NOMO-1 treated with dmso at 0.1 percent for 144 hours (cell line): ENCODE results near the gene IL7R.
"Not testable (repeated sequence)": the region's sequence is repeated elsewhere in the genome, so short reads cannot be mapped to it uniquely, and the experiment has no call there.

Source experiments
- DNase-seq: peaks from one replicate; lab custom pipeline; 2025; ENCODE audit not compliant: unreplicated experiment; lab: John Stamatoyannopoulos, UW

IL7R gene

DNA sequence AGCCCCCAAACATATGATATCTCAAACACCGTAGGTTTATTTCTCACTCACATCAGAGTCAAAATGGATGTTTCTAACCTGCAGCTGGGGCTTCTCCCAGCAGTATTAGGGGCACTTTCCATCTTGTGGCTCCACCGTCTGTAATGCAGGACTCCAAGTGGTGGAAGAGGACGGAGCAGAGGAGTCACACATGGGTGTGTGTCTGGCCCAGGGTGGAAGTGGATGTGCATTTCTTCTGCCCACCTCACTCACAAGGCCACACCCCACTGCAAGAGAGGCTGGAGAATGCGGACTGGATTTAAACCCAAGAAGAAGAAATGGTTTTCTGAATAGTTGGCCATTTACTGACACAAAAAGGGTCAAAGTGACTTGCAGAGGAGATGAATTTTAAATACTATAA is 13.9 kb downstream of the IL7R start:
- DNase-seq = no peak

DNA sequence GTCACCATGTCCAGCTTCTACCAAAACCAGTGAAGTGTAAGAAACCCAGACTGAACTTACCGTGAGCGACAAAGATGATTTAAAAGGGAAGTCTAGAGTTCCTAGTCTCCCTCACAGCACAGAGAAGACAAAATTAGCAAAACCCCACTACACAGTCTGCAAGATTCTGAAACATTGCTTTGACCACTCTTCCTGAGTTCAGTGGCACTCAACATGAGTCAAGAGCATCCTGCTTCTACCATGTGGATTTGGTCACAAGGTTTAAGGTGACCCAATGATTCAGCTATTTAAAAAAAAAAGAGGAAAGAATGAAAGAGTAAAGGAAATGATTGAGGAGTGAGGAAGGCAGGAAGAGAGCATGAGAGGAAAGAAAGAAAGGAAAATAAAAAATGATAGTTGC is 19.8 kb downstream of the IL7R start:
- DNase-seq = no peak

DNA sequence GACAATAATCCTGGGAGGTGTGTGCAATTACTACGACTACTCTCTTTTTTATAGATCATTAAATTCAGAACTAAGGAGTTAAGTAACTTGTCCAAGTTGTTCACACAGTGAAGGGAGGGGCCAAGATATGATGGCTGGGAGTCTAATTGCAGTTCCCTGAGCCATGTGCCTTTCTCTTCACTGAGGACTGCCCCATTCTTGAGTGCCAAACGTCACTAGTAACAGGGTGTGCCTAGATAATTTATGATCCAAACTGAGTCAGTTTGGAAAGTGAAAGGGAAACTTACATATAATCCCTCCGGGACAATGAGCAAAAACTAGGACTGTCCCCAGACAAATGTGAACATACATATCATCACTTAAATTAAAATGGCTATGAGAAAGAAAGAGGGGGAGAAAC is 20.2 kb downstream of the IL7R start:
- DNase-seq = peak; percentile 2

DNA sequence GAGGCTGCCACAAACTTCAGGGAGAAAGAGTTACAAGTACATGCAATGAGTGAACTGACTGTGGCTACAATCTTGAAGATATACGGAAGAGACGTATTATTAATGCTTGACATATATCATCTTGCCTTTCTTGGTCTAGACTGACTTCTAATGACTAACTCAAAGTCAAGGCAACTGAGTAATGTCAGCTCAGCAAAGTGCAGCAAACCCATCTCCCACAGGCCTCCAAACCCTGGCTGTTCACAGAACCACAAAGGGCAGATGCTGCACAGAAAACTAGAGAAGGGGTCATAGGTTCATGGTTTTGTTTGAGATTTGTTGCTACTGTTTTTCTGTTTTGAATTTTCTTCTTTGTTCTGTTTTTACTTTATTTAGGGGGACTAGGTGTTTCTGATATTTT is 21.0 kb downstream of the IL7R start:
- no peak for DNase-seq

DNA sequence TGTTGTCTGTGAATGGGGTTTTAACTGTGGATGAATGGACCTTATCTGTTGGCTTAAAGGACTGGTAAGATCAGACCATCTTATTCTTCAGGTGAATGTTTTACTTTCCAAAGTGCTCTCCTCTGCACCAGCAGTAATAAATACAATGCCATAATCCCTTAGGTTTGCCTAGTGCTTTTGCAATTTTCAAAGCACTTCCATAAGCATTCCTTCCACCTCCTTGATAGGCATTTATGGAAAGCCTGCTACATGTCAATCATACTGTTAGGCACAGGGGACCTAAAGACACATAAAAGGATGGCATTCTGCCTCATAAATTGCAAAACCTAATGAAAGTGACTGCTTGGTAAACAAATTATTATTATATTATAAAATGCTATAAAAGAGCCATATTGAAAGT is 21.4 kb downstream of the IL7R start:
- DNase-seq = no peak

DNA sequence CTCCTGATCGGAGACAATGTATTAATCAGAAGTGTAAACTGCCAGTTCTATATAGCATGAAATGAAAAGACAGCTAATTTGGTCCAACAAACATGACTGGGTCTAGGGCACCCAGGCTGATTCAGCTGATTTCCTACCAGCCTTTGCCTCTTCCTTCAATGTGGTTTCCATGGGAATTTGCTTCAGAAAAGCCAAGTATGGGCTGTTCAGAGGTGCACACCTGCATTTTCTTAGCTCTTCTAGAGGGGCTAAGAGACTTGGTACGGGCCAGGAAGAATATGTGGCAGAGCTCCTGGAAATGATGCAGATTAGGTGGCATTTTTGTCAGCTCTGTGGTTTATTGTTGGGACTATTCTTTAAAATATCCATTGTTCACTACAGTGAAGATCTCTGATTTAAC is 22.4 kb downstream of the IL7R start:
- DNase-seq = no peak

DNA sequence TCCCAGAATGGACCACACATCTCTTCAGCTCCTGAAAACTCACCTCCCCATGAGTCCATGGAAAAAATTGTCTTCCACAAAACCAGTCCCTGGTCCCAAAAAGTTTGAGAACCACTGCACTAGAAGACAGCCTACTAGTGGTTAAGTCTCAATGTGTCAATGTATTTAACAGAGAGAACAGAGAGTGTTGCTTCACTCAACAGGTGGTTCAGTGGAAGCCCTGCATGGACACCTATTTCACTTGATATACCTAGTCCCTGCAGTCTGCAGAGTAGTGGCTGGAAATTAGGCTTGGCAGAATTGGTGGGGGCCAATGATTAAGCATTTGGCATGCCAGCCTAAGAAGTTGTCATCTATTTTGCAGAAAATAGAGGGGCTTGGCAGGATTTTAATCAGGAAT is 23.0 kb downstream of the IL7R start:
- DNase-seq = no peak

DNA sequence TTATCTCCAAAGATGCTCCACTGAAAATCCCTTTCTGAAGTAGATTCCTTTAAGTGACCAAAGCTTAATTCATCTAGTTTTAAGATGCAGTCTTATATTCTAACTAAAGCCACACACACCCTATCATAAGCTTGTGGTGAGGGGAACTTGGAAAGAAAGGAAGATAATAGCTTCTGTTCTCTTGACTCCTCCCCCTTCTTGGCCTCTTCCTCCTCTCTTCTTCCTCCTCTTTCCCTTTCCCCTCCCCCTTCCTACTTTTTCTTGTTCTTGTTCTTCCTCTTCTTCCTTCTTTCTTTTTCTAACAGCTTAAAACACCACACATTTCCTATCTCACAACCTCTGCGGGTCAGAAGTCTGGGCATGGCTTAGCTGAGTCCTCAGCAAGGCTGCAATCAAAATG is 23.5 kb downstream of the IL7R start:
- DNase-seq = peak; percentile 29

DNA sequence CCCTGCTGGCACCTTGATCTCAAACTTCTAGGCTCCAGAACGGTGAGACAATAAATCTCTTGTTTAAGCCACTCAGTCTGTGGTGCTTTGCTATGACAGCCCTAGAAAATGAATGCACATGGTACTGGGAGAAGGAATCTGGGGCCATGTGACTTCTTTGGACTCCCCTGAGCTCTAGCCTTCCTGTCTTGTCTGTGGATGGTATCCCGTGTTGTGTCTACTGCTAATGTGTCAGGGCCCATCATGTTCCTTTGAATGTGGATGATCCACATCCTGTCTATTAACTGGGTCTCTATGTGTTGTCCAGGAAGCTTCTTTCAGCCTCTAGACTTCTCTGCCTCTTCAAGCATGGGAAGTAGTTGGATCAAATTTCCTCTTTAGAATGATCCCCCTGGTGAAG is 25.1 kb downstream of the IL7R start:
- DNase-seq = no peak

DNA sequence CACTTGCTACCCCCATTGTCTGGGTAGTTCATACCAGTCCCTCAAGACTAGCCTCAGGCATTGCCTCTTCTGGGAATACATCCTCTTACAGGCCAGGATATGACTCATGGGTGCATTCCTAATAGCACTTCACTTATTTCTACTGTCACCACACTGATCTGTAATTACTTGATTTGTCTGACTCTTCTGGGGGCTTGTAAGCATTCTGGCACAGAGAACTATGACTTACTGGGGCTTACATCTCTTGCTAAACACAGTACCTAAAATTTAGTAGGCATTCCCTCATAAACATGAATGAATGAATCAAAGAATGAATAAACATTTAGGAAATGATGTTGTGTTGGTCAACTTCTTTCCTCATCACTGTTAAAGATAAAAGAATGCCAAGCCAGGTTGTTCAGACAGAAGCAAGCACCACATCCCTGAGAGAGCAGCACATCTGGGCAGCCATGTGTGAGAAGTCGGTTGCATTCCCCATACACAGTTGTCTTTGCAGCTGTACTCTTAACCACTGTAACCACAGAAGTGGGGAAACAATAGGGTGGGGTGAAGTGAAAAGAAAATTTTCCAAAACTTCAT is 27.6 kb downstream of the IL7R start:
- DNase-seq = peak; percentile 23

DNA sequence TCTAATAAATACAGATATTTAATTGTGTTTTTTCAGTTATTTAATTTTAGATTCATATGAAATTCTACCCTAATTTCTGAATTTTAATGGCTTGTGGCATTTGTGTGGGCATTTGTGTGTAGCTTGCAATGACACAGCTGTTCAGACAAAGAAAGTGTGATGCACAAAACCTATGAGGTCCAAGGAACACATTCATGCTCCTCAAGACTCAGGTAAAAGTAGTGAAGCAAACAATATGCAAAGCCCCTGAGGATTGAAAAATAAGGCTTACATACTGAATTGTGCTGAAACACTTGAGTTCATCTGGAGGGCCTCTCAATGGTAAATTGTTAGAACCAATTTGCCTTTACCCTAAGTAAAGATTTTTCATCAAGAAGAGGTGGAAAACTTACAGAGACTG is 28.1 kb downstream of the IL7R start:
- no peak for DNase-seq

DNA sequence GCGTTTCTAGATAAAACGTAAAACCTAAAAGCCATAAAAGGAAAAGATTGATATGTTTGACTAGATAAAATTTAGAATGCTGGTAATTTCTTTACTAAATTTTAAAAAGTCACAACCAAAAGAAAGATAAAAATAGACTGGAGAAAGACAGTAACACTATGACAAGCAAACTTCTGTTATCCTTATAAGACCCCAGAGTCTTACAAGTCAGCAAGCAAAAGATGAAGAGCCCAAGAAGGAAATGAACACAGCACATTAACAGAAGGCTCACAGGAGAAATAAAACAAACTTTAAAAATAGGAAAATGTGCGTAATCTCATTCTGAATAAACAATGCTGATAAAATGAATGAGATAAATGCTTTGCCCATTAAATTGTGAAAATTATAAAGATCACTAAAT is 29.7 kb downstream of the IL7R start:
- DNase-seq = no peak

DNA sequence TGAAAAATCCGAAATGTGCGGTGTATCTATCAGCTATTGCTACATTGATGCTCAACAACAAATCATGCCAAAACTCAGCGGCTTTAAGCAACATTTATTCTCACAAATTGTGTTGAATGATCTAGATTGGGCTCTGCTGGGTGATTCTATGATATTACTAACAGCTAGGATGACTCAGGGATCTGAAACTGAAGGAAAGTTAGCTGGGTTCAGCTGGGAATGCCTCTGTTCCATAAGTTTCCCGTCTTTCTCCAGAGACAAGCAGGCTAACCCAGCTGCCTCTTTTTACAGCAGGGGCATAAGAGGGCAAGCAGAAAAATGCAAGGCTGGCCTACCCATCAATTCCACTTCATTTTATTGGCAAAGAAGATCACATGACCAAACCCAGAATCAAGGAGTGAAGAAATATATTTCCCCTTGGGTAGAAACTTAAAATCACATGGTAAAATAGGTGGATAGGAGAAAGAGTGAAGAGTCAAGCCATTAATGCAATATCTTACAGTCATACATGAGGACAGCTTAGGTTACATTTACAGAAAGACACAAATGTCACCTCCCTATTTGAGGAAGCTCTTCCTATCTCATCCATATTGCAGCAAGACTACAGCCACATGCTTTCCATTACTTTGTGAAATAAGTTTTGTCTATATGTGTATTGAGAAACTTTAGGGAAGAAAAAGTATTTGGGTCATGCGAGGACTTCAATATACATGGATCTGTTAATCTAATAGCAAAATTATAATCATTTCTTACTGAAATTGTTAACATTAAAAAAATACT is 30.8 kb downstream of the IL7R start:
- no peak for DNase-seq

DNA sequence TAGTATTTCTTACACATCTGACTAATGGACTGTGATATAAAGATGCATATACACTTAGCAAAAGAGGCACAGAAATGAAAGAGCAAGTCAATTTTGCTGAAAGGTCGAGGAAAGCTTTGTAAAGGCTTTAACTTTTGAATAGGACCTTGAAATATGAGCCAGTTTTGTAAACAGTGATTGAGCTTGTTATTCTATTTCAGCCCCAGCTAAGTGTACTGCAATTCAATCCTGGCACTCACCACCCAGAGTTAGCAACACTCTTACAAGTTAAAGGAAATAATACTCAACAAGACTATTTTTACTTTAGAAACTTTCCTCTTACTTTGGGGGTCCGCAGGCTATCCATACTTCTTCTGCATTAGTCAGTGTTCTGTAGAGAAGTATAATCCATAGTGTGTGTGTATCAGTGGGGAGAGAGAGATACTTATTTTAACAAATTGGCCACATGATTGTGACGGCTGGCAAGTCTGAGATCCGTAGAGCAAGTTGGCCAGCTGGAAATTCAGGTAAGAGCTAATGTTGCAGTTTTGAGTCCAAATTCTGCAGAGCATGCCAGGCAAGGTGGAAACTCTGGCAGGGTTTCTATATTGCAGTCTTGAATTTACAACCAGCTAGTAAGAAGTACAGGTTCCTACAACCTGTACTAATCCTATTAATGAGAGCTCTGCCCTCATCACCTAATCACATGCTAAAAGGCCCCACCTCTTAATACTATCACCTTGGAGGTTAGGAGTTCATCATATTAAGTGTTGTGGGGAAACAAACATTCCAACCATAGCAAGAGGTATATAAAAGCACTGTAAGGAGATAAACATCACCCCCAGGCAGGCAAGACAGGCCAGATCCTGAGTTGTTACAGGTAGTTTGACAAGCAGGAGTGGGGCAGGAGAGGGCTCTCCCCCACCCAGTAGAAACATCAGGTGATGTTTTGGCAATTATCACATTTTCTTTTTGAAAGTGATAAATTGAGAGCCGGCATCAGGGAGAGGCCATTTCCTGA is 33.6 kb downstream of the IL7R start:
- DNase-seq = no peak

DNA sequence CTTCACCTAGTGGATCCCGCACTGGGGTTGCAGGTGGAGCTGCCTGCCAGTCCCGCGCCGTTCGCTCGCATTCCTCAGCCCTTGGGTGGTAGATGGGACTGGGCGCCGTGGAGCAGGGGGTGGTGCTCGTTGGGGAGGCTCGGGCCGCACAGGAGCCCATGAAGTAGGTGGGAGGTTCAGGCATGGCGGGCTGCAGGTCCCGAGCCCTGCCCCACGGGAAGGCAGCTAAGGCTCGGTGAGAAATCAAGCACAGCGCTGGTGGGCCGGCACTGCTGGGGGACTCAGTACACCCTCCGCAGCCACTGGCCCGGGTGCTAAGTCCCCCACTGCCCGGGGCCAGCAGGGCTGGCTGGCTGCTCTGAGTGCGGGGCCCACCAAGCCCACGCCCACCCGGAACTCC is 36.1 kb downstream of the IL7R start:
- DNase-seq = not testable (repeated sequence)

DNA sequence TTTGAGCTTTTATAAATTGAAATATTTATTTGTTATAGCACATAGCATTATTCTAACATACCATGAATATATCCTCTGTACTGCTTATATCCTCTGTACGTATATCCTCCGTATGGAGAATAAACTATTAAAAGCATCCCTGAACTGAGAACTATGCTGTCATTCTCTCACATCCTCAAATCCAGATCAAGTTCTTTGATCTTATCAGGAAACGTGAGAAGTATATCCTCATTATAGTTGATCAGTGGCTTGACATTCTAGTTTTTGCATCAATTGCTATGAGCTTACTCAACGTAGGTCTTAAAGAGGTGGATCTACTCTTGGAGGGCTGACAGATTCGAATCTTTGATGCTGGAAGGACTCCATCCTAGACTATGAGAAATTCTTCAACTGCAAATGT is 37.4 kb downstream of the IL7R start:
- no peak for DNase-seq

DNA sequence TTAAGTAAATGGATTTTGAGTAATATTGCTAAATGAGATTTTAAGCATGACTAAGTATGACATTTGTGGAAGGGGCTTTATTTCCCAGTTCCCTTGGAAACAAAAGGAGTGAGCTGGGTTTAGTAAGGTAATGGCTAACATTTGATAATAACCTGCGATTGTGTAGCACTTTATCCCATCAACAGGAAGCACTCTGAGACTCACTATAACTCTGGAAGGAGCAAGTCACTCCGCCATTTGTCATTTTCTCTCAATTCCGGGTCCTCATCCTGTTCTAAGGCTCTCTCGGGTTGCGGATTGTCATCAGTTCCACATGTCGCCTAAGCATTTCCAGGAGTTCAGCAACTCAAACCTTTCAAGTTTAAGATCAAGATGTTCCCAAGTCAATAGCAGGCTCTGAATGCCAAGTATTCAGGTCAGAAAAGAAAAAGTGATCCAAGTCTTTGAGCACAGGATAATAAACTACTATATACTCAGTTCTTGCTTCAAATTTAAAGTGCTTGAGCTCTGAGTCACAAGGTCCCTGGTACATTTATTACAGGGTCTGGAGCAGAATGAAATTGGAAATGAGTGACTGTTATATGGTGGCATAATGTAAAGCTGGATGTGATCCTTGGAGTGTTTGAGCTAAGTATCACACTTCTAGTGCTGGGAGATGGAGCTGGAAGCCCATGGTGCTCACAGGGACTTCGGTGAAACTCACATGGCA is 42.4 kb downstream of the IL7R start:
- no peak for DNase-seq

DNA sequence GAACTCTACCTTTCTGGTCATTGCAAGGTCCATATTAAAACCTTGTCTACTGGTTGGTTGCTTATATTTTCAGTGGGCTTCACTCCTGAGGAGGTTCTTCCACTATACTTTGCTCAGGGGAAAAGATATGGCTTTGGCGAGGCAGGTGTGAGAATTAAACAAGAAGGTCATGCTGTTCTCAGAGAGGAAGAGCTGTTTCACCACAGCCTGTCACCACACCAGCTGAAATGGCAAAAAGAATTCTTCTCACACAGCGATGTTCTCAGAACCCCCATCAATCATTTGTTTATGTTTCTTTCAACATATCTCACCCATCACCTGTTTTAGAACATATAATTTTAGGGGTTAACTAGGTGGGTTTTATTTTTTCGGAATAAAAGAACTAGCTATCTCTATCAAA is 43.1 kb downstream of the IL7R start:
- DNase-seq = no peak

DNA sequence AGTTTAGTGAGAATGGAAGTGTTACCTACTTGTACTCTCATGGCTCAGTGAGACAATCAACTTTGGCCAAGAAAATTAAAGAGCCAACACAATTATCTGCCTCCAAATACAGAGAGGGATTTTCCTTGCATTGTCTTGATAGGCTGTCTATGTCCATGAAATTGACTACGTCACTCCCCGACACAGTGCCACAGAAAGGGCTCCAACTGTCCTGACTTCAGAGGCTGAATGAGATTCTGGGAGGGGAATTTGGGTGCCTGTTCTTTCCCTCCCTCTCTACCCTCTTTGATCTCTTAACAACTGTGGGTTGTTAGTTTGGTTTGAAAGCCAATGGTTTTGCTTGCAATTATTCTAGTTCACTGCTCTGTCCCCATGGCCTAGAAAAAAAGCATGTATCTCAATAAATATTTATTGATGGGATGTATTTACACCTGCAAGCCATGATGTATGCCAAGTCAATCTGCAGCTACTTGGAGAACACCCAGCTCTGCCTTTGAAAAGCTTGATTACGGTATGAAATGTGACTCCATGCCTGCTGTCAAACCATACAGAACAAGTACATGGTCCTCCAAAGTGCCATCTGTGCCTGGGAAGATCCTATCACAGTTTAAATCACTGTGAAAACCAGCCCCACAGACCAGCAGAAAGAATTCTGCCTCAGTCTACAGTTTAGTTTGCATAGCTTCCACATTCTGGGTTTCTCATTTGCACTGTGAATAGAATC is 44.4 kb downstream of the IL7R start:
- DNase-seq = no peak

DNA sequence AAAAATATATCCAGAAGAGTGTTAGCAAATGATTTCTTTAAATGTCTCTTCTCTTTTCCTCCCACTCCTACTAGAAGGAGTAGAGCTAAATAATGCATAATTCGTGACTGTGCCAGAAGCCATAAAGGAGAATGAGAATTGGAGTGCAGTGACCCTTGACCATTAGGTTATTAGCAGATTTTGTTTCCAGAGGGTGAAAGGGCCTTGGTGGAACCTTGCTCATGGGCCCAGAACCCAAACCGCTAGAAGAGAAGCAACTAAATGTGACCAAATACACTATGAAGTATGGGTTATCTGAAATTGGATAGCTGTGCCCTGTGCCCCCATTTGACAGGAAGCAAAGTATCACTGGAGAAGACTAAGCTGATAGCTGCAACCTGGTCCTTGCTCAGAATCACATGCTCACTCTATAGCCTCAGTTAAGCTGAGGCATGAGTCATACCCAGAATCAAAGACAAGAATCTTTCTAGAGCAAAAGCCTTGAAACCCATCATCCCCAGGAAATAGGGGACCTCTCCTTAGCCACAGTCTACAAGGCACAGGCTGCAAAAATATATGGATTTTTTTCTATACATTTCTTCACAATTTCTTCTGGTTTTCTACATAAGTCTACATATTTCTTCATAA is 45.5 kb downstream of the IL7R start:
- no peak for DNase-seq
